HepG2 (cell line): ENCODE results near the gene CLDN14. TPM values are rescaled to one million over a fixed set of nuclear protein-coding genes. Genes with fewer than 3 reads are reported as not detected.

Source experiments
- FOXP1 ChIP-seq, 2 experiments: fragments of 450-650 bp in 1 of 2; IDR thresholded peaks; 2 replicates each; pipeline ENCODE4 v1.6.1; 2017 to 2018; ENCODE audit warnings: antibody characterized with exemption in 1 of 2
- IRF1 ChIP-seq: sonication (generic); formaldehyde crosslinking; IDR thresholded peaks from 2 replicates; pipeline ENCODE4 v1.4.0; 2020; ENCODE audit warnings: low read depth, mild to moderate bottlenecking, missing genetic modification reagents
- KAT8 ChIP-seq: IDR thresholded peaks from 2 replicates; pipeline ENCODE4 v1.6.1; 2016; ENCODE audit warnings: missing genetic modification reagents, missing compliant biosample characterization
- PAXIP1 ChIP-seq: sonication (generic); formaldehyde crosslinking; conservative IDR thresholded peaks from 2 replicates; pipeline ENCODE4 v1.4.0; 2020; ENCODE audit warnings: mild to moderate bottlenecking, missing genetic modification reagents, moderate library complexity
- TBX2 ChIP-seq: sonication (generic); formaldehyde crosslinking; IDR thresholded peaks from 2 replicates; pipeline ENCODE4 v1.5.0; 2020; ENCODE audit warnings: missing genetic modification reagents, mild to moderate bottlenecking, borderline replicate concordance
- TFE3 ChIP-seq: IDR thresholded peaks from 2 replicates; pipeline ENCODE4 v1.6.1; 2016
- ZNF501 ChIP-seq: sonication (generic); formaldehyde crosslinking; IDR thresholded peaks from 2 replicates; pipeline ENCODE4 v1.5.1; 2020; ENCODE audit warnings: mild to moderate bottlenecking, moderate library complexity, missing genetic modification reagents
- ZNF609 ChIP-seq: sonication (generic); formaldehyde crosslinking; IDR thresholded peaks from 2 replicates; pipeline ENCODE4 v1.4.0; 2020; ENCODE audit warnings: mild to moderate bottlenecking, missing genetic modification reagents, borderline replicate concordance
- ZNF687 ChIP-seq: sonication (generic); formaldehyde crosslinking; IDR thresholded peaks from 2 replicates; pipeline ENCODE4 v1.5.1; 2020; ENCODE audit warnings: mild to moderate bottlenecking, missing genetic modification reagents, moderate library complexity
- ZSCAN22 ChIP-seq: sonication (generic); formaldehyde crosslinking; IDR thresholded peaks from 2 replicates; pipeline ENCODE4 v1.4.0; 2020; ENCODE audit warnings: mild to moderate bottlenecking, missing genetic modification reagents
- polyA plus RNA-seq, 8 experiments: library from polyadenylated mRNA; depleted of rRNA in 3 of 8; stranded (reverse) in 7 of 8; unstranded in 1 of 8; fragments of >200 nt; fragmentation: Illumina TruSeq in 4 of 8; extraction: Trizol in 4 of 8; gene quantifications; 2 replicates each; pipeline versions ENCODE4 v1.2.1 to v1.2.3, GENCODE V29; 2011 to 2016; ENCODE audit warnings: low read depth in 4 of 8, missing spikeins in 1 of 8, mixed read lengths in 1 of 8; ENCODE audit not compliant: insufficient read depth in 1 of 8
- total RNA-seq, 5 experiments: library from RNA; depleted of rRNA; stranded (reverse); fragments of >200 nt; fragmentation: Illumina TruSeq; extraction: Trizol; gene quantifications; 2 replicates each; pipeline ENCODE4 v1.2.3, GENCODE V29; 2016; ENCODE audit warnings: low read depth in 1 of 5

CLDN14 gene
- total and polyA plus RNA-seq, 2 of the 13 experiments (the other 11 are each of a cell fraction or from before 2014, with no cell fraction given), result 1.1 to 1.4 TPM

GRCh38 chr21:36429947-36430546 is 49.9 kb downstream of the CLDN14 start (continued):
- TF ChIP-seq TFE3 (CRISPR knock-in tag) (0 out of 2 replicates have a peak, but pooled peaks have one; percentile 15), ZSCAN22 (CRISPR knock-in tag) (peak; percentile 89), PAXIP1 (CRISPR knock-in tag) (0 out of 2 replicates have a peak, but pooled peaks have one; percentile 15), ZNF501 (CRISPR knock-in tag) (peak; percentile 28; the same call in 1 of the 2 replicates), TBX2 (0 out of 2 replicates have a peak, but pooled peaks have one; percentile 18), ZNF687 (peak; percentile 74), ZNF609 (no peak), KAT8 (CRISPR knock-in tag) (0 out of 2 replicates have a peak, but pooled peaks have one; percentile 14), FOXP1 (IDR thresholded peaks at IDR 0.05) (no peak), FOXP1 (CRISPR knock-in tag; IDR thresholded peaks at IDR 0.05) (peak; percentile 41; the same call in 1 of the 2 replicates), IRF1 (CRISPR knock-in tag) (no peak)
